Non-pigmented ciliary epithelial cell (primary cell): ENCODE data around the gene CIROP.
A peak's percentile ranks its signal among the peaks of the same experiment; 100 is the strongest.

Experiments used
- DNase-seq: peaks from one replicate; pipeline ENCODE4 v3.0.0-alpha.2; 2010; ENCODE audit warnings: low read depth

The CIROP gene

DNA sequence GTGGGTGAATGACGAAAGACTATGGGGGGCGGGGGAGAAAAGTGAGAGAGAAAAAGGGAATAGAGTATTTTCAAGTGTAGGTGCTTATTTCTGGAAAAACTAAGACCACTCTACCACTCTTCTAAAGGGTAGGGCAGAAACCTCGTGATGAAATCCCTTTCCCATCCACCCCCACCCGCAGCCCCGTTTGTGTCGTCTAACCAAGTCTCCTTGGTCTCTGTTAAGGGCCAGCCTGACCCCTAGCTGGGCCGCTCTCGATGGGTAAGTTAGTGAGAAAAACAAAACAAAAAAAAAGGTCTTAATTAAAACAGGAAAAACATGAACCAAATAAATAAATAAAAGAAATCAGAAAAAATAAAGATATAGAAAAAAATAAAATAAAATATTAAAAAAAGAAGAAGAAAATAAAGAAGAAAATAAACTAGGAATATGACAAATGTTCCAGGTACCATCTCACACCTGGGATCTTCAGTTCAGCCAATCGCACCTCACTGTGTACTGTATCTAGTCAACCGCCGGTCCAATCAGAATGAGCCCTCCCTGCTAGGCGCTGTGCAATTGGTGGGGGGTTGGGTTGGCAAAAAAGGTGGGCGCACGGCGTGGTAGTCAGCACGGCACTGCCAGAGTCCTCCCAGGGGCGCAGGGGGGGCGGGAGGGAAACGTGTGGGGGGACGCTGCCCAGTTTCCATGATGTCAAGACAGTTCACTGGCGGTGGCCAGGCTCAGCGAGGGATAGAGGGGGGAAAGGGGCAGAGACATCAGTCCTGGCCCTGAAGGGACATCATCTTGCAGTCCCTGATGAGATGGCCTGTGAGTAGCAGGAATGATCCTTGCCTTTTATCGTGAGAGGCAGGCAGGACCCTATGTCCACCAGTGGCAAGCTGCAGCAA, 37.7 kb downstream of the CIROP start:
- DNase-seq = no peak

DNA sequence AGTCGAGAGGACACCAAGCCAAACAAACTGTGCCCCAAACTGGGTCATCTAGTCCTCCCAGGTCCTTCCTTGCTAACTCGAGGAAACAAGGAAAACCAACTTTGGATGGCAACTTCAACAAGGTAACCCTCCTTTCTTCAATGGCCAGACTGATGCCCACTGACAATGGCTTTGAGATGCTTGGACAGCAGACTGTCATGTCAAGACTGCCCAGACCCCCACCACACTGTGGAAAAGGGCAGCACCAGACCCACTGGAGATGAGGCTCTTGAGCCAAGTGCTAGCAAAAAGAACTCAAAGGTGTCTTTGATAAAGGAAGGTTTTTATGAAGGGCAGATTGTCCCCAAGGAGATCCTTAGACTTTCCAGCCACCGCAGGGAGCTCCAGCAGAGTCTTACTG, 38.4 kb downstream of the CIROP start:
- no peak for DNase-seq

DNA sequence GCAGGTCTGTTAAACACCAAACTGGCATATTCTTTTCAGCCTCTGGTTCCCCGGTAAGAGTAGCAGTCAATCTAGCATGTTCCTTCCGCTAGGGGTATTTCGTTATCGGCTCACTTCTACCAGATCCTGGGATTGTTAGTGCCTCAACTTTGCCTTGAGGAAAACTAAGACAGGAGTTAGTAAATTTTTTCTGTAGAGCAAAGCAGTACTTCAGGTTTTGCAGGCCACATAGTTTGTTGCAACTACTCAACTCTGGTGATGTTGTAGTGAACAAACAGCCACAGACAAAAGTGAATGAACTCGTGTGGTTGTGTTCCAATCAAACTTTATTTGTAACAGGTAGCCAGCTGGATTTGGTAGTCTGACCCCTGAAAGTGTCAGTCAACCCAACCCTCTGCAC, 41.2 kb downstream of the CIROP start:
- DNase-seq = no peak

DNA sequence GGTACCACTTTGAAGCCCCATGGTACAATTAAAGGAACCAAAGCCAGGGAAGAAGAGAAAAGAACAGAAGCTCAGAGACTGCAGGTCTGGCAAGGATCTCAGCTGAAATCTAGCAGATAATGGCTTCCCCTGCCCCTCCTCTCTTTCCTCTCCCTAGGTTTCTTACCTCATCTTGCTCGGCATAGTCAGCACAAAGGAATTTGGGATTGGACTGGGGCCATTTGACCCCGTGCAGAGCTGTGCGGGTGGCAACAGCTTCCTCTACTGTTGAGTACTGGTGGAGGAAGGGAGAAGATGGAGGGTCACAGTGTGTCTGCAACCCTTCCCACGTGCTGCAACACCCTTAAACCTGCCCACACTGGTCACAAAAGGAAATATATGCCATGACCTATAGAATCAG, 42.8 kb downstream of the CIROP start:
- DNase-seq = peak; percentile 86

DNA sequence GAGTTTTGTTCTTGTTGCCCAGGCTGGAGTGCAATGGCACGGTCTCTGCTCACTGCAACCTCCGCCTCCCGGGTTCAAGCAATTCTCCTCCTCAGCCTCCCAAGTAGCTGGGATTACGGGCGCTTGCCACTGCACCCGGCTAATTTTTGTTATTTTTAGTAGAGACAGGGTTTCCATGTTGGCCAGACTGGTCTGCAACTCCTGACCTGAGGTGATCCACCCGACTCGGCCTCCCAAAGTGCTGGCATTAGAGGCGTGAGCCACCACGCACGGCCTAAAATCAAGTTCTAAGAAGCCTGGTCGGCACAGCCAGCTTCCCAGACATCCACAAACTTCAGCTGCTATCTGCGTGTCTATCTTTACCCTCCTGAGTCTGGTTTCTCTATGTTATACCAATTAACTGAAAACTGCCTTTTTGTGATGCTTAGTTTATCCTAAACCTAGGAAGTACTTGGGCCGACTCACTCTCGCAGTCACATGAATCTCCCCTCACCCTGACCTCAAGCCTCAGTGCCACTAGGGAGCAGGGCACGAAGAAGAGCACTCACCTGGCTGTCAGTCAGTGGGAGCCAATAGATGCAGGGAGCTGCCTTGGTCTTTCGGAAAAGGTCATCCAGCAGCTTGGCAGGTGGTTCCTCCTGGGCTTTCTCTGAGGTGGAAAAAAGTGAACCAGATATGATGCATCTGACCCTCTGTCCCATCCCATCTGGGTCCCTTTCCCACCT, 44.1 kb downstream of the CIROP start:
- no peak for DNase-seq

DNA sequence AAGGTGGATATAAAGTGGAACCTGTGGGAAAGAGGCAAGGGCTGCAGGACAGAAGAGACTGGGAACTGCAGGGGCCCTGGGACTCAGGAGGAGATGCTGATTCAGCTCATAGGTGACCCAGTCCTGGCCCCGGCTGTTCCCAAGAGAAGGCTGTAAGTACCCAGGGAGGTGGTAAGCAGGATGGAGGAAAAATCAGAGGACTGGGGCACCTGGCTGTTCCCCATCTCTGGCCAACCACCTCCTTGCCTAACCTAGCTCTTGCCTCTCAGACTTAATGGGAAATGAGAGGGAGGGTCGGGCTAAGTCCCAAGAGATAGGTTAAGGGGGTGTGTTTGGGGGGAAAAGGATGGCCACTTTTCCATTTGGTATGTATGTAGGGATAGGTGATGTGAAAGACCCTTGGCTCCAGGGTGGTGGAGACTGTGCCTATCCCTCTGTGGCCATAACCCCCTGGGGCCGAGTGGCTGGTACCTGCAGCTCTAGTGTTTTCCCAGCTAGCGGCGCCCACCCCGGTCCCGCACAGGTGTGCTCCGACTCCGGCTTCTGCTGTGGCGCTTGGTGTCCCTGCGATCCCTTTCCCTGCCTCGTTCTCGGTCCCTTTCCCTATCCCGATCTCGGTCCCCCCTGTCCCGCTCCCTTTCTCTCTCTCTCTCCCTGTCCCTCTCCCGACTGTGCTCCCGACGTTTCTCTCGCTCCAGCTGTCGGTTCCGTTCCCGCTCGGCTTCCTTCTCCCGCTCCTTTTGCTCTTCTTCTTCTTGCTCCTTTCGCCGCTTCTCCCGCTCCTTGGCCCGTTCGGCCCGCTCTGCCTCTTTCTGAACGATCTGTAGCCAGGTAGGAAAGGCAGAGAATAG, 45.9 kb downstream of the CIROP start:
- no peak for DNase-seq

DNA sequence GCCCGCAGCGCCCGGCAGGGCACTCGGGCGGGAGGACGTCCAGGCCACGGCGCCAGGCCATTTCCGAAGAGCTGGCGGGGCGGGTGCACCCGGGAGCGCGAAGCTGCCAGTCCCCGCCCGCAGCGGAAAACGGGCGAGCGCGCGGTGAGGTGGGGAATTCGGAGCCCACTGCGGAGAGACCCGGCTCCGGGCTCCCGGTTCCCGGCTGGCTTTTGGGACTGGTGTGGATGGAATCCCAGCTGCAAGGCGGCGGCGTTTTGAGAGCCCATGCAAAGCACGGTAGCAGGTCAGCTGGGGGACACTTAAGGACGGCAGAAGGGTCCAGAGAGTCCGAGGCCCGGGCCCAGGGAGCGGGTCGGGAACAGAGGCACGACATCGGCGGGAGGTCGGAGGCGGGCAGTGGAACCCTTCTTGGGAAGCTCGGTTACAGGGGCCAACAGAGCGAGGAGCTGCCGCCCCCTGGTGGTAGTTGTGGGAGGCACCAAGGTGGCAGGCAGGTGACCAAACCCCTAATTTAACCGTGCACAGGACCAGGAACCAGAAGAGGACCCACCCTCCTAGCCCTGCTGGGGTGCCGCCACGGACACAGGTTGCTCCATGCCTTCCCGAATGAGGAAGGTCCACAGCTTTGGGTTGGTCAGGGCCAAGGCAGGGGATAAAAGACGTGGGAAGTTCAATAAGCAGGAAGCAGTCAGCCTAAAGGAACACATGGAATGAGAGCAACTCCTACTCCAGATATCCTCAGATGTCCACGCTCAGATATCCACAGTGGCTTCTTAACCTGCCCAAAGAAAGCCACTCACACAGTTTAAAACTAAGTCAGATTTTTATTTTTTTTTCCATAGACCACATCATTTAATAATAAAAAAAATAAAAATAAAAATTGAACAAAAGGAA, 46.8 kb downstream of the CIROP start:
- DNase-seq = no peak

DNA sequence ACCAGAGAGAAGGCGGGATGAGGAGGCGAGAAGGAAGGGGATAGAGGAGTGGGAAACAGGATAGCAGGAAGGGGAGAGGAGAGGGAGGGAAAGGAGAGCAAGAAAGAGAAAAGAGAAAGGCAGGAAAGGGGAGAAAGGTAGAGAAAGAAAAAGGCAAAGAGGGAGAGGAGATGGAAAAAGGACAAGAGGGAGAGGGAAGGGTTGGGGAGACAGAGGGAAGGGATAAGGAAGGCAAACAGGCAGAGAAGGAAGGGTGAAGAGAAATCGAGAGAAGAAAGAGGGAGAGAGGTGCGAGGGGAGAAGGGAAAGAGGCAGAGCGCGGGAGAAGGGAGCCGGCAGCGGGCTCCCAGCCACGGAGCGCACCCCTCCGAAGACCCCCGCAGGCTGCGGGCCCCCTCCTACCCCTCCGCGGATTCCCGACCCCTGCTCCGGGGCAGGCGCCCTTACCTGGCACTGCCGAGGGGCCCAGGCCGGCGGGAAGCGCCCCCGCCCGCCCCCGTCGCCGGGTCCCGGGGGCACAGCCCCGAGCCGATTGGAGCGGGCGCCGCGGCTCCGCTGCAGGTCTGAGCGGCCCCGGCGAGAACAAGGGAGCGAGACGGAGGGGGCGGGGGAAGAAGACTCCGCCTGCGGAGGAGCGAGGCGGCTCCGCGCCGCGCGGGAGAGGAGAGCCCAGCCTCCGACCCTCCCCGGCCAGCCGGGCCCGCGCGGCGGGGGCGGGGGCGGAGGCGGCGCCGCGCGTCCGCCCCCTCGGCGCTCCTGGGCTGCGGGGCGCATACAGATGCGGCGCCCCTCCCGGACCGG, 47.6 kb downstream of the CIROP start, which contains the start of gene CDH24:
Gene CDH24 (minus strand): TSS at position 565 of the 801 bp plus-strand sequence. CDS start 1,787 bp downstream, outside the sequence.
- no peak for DNase-seq

DNA sequence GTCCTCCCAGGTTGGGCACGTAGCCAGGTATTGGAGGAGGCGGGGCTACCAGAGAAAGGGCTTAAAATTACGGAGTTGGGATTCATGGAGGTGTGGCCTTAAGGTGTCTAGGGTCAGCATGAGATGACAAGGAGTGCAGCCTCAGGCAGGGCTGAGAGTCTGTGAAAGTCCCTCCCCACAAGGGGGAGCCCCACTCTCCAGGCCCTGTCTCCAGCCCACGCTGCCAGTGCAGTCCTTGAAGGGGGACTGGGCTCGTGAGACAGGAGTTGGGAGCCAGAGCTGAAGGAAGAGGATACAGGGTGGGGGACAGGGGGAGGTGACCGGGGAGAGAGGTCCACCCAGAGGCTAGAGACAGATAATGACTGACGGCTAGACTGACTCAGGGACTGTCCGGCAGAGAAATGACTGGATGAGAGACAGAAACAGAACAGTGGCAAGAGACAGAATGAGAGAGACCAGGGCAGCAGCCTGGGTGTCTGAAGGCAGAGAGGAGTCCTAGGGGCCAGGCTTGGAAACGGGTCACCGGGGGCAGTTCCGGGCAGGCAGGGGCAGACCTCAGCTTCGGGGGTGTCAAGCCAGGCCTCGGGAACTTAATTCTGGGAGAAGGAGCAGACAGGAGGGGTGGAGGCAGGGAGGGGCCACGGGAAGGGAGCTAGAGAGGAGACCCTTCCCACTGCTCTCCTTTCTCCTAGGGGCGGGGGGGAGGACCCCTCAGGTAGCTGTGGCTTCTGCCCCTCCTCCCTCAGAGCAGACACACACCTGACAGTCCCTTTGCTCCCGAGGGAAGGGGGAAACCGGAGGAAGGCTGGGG, 48.4 kb downstream of the CIROP start:
- no peak for DNase-seq

DNA sequence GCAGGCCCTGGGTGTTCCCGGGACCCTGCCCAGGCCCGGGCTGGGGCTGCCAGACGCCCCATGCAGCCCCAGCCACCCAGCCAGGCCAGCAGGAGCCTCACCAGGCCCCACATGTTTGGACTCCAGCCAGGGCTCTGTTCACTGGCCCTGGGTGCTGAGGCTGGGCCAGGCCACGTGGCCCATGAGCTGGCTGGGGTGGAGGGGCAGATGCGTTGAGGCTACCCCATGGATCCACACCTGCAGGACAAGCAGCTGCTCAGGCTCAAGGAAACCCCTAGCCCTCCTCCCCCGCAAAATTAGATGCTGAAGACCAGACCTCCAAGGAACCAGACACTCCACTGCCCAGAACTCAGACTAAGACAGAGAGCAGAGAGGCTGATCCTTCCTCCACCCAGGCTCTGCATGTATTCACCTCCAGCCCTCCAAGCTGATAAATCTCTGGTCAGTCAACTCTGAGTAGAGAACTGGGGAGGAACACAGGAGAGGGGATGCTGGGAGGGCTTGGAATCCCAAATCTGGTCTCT, 49.1 kb downstream of the CIROP start:
- no peak for DNase-seq

DNA sequence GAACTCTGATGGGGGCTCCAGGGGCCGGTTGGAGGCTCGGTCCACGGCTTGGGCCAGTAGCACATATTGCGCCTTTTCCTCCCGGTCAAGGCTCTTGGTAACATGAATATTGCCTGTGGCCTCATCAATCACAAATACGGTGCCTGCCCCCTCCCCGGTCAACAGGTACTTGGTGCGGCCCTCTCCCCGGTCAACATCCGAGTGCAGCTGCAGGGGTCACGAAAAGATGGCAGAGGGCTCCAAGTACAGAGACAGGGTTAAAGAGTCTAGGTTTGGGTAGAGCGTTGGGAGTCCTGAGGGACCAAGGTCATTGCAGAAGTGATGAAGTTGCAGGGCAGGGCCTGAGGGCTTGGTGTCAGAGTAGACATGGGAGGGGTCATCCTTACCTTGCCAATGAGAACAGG, 49.6 kb downstream of the CIROP start:
- DNase-seq = no peak

DNA sequence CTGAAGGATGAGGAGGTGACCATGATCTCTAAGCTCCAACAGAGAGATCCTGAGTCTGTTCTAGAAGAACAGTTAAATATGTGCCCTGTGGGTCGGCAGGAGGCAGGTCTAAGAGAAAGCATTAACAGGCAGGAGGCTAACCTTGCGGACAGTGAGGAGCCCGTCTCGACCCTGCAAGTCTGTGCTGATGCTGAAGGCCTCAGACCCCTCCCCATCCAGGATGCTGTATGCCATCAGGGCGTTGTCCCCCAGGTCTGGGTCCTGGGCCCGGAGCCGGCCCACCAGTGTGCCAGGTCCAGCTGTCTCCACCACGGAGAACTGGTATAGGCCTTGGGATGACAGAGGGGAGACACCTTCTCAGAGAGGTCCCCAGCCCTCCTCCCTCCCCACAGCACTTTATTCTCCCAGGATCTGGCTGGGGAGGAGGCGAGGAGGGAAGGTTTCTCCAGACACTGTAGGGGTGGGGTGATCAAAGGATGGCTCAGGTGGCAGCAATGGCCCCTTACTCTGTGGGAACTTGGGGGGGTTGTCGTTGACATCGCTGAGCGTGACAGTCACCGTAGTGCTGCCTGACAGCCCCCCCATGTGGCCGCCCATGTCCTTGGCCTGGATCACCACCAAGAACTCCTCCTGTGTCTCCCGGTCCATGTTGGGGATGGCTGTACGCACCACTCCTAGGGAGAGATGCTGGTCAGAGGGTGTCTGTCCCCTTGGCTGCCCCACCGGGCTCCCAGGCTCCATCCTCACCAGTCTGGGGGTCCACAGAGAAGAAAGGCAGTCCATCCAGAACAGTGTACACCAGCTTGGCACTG, 50.6 kb downstream of the CIROP start:
- DNase-seq = no peak

DNA sequence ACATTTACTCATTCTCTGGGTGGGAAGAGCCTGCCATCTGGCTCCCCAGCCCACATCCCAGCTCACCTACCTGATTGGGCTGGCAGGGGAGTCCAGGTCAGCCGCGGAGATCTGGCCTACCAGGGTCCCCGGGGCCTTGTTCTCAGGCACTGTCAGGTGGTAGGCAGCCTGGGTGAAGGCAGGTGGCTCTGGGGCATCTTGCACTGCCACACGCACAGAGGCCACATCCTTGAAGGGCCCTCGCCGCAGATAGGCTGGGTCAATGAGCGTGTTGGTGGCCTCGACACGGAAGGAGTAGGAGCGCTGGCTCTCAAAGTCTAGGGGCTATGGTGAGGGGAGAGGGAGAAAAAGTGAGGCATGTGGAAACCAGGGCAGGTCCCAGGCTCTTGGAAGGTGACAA, 51.4 kb downstream of the CIROP start:
- DNase-seq = no peak

DNA sequence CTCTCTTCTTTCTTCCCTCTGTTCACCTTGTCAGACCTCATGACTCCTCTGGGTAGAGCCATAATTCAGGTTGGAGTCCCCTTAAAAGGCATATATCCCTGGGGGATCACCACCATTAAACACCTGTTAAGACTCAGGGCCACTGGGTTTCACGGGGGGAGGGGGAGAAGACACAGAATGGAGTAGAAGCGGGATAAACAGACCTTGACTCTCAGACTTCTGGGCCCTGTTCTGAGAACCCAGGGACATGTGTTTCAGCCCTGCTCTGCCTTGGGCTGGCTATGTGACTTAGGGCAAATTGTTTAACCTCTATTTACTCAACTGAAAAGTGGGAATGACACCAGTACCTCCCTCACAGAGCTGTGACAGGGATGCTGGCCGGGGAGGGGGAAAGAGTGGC, 52.1 kb downstream of the CIROP start:
- DNase-seq = no peak

DNA sequence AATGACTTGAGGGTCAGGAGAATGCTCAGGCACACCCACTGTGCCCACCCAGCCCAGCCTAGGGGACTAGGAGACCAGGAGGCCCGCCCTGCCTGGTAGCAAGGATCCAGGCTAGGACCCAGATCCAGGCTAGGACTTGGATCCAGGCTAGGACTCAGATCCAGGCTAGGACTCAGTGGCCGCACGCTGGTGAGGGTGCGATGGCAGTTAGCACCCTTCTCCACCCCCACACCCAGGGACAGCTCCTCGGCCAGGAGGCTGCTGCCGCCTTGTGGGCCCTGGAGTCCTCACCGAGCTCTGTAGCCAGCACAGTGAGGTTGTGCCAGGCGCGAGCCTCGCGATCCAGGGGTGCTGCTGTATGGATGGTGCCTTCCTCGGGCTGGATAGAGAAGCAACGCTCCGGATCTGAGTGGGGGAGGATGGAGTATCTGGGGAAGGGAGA, 52.6 kb downstream of the CIROP start:
- DNase-seq = no peak

DNA sequence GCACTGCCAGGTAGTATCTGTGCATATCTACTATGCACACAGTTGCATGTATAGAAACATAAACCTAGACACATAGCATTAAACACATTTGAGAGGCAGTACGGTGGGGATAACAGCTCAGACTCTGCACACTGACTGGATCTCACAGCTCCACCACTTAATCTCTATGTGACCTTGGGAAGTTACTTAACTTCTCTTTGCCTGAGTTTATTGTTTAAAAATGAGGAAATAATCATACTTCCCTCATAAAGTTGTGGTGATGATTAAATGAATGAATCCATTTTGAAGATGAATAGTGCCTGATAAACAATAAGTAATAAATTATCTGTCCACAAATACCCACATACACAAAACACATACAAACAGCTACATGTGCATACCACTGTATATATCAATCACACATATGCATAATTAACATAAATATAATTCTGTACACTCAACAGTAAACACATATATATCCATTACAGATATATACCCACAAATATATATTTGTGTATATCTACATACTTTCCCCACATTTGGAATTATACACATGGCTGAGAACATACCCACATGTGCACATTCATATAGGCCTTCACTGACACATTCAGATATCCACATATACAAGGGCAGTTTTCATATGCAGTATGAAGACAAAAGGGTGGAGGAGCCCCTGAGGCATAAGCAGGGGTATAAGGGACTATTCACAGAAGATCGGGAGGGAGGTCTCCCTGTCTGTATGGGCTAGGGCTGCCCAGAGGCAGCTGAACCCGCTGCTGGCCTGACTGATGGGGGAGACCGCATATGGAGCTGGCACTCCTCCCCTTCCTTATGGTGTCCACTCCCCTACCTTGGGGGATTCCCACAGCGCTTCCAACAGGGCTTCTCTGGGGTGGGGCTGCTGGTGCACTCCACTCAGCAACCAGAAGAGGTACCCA, 53.4 kb downstream of the CIROP start:
- DNase-seq = no peak
